RWPE1 (cell line): ENCODE data around the gene GYG2.

Experiments
- CTCF ChIA-PET: fragments of 350-600 bp; sonication (Branson Sonifier 250); formaldehyde crosslinking; extraction: SDS; loops from one replicate; lab custom pipeline; 2021; lab: Yijun Ruan, JAX
- POLR2A ChIA-PET: fragments of 400-600 bp; formaldehyde crosslinking; extraction: SDS; loops from one replicate; lab custom pipeline; 2020; ENCODE audit warnings: antibody characterized with exemption; ENCODE audit not compliant: low non-redundant PET; lab: Yijun Ruan, JAX
- DNase-seq: peaks from one replicate; pipeline ENCODE4 v3.0.0; 2012; ENCODE audit warnings: low spot score
- H3K27ac ChIP-seq: fragments of 450-650 bp; 2 replicates; pipeline ENCODE4 v1.5.1; 2017
- TF ChIP-seq, protein P1 (sequence below): fragments of 450-650 bp; conservative IDR thresholded peaks from 2 replicates; pipeline ENCODE4 v1.5.1; 2017; ENCODE audit warnings: low read depth, mild to moderate bottlenecking

The GYG2 gene

DNA sequence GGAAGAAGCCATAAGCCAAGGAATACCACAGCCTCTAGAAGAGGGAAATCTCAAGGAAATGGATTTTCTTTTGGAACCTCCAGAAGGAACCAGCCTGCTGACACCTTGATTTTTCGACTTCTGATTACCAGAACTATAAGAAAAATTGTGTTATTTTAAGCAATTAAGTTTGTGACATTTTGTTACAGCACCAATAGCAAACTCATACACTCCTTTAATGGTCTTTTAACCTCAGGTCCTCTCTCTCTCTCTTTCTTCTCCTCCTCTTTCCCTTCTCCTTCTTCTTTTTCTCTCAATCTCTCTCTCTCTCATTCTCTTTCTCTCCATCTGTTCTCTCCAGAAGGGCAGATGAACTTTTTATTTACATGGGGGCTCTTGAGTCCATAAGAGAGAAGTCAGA, 74.1 kb downstream of the GYG2 start:
- DNase-seq, result no peak
- no peak overlapping the region for H3K27ac ChIP-seq
- TF ChIP-seq, protein P1, sequence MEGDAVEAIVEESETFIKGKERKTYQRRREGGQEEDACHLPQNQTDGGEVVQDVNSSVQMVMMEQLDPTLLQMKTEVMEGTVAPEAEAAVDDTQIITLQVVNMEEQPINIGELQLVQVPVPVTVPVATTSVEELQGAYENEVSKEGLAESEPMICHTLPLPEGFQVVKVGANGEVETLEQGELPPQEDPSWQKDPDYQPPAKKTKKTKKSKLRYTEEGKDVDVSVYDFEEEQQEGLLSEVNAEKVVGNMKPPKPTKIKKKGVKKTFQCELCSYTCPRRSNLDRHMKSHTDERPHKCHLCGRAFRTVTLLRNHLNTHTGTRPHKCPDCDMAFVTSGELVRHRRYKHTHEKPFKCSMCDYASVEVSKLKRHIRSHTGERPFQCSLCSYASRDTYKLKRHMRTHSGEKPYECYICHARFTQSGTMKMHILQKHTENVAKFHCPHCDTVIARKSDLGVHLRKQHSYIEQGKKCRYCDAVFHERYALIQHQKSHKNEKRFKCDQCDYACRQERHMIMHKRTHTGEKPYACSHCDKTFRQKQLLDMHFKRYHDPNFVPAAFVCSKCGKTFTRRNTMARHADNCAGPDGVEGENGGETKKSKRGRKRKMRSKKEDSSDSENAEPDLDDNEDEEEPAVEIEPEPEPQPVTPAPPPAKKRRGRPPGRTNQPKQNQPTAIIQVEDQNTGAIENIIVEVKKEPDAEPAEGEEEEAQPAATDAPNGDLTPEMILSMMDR, result no peak
- POLR2A ChIA-PET, result no interaction called here
- CTCF ChIA-PET, result no interaction called here

DNA sequence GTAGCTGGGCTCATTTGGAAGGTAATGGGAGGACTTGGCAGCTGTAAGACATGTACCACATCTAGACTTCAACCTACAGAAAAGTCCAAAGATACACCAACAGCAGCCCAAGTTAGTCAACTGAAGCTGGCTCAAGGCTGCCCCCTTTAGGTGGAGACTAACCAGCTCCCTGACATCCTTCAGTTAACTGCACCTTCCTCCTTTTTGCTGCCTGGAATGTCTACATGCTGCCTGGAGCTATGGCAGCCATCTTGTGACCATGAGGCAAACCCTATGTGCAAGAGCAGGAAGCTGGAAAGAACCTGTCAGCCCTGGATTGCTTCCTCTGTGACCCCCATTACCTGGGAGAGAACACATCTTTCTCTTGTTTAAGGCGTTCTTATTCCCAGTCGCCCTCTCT, 74.6 kb downstream of the GYG2 start:
- POLR2A ChIA-PET, result no interaction called here
- H3K27ac ChIP-seq, result no peak overlapping the region
- CTCF ChIA-PET, result no interaction called here
- TF ChIP-seq, protein P1, result no peak
- no peak for DNase-seq

DNA sequence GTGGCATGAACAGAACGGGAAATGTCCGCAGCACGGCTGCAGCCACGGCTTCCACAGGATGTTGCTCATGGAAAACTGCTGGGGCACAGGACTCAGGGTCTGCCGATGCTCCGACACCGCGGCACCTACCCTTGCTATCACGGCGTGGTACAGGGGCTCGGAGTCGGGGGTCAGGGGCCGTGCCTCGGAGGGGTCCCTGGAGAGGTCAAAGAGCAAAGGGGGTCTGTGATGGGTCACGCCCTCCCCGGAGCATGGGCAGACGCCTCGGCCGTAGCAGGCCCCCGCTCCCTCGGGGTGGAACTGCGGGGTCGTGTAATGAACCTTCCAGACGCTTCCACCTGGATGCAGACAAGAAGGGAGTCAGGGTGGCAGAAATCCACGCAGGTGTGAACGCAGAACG, 78.6 kb downstream of the GYG2 start:
- no peak for DNase-seq
- H3K27ac ChIP-seq, result no peak overlapping the region
- POLR2A ChIA-PET, result no interaction called here
- TF ChIP-seq, protein P1, result no peak
- CTCF ChIA-PET, result no interaction called here

DNA sequence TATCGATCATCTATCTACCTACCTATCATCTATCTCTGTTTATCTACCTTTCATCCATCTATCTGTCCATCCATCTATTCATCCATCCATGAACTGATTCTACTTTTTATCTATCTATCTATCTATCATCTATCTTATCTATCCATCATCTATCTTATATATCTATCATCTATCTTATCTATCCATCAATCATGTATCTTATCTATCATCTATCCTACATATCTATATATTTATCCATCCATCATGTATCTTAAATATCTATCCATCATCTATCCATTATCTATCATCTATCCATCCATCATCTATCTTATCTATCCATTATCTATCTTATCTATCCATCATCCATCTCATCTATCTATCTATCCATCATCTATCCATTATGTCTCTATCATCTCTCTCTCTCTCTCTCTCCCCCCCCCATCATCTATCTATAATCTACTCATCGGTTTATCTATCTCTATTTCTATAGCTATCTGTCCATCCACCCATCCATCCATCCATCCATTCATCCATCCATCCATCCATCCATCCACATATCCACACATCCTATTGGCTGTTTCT, 79.5 kb downstream of the GYG2 start:
- TF ChIP-seq, protein P1, result no peak
- DNase-seq, result no peak
- POLR2A ChIA-PET, result no interaction called here
- no peak overlapping the region for H3K27ac ChIP-seq
- CTCF ChIA-PET, result no interaction called here

DNA sequence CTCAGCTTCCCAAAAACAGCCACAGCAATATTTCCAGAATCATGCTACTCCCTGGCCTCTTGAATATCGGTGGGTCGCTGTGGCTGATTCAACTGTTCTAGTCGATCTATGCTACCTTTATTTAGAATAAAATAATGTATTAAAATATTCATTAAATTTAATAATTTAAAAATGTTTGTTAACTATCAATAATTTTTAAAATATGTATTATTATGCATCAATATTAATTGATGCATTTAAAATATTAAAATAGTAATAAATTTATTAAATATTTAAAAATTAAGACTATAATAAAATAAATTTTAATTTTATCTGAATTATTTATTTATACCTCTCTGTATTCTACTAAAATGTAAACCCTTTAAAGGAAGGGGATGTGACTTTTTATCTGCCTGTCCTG, 81.4 kb downstream of the GYG2 start:
- TF ChIP-seq, protein P1, result no peak
- no peak overlapping the region for H3K27ac ChIP-seq
- ChIA-PET POLR2A (no interaction called here), CTCF (no interaction called here)
- no peak for DNase-seq

DNA sequence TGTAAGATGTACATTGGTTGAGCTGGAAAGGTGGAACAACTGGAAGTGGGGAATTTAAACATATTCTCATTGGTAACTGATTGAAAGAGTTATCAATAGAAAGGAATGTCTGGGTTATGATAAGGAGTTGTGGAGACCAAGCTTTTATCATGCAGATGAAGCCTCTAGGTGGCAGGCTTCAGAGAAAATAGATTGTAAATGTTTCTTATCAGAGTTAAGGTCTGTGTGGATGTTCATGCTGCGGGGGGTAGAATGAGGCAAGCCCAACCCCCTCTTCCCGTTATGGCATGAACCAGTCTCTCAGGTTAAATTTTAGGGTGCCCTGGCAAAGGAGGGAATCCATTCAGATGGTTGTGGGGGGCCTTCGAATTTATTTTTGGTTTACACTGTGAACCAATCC, 84.4 kb downstream of the GYG2 start:
- no peak for DNase-seq
- CTCF ChIA-PET, result interaction anchor here (0.6 to 1.0 kb wide), 2 partner anchors 8 to 16 kb away, joined by 3 to 7 read pairs; partner anchors contain the start of gene ARSD
- no peak overlapping the region for H3K27ac ChIP-seq
- TF ChIP-seq, protein P1, result no peak
- POLR2A ChIA-PET, result no interaction called here

DNA sequence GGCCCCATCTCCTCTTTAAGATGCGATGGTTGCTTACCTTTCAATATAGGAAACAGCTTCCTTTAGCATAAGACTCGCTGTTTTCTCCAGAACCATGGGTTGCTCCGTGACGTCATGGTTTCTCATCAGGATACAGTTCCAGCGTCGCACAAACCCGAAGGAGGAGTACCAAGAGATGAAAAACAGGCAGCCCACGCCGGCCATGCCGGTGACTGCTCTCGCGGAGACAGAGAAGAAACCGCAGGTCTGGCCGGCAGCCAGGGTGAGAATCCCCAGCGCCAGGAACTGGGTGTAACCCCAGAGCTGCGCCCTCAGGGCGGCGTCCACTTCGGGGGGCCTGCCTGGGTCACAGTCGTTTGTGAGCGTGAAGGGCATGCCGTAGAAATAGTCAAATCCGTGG, 89.0 kb downstream of the GYG2 start:
- POLR2A ChIA-PET, result no interaction called here
- CTCF ChIA-PET, result no interaction called here
- no peak overlapping the region for H3K27ac ChIP-seq
- no peak for DNase-seq
- TF ChIP-seq, protein P1, result no peak
